ENCODE data around the gene RHBDF1.

RHBDF1 gene

DNA sequence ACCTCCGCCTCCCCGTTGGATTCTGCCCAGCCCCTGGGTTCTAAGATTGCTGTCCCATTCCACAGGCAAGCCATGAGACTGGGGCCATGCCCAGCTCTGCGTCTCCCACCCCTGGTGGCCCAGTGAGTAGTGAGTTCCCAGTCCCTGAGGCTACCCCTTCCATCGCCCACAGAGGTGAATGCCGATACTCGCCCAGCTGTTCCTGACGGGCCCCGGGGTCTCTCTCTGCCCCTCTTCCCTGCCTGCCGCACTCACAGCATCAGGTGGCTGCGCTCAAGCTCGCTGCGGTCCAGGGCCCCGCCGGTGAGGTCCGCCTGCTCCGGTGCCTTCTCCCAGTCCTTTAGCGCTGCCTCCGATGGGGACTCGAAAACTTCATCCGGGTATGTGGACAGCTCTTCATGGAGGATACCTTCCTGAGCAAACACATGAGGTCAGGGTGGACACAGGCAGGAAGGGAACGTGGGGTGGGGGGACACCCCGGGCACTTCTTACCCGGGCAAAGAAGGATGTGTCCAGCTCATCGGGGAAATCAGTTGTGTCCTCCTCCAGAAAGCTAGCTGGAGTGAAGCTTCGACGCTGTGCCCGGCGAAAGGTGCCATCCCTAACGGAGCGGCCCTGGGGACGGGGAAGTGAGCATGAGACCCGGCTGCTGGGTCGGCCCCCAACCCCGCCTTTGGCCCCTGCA lies 10.0 kb downstream of the RHBDF1 start:
- TF ChIP-seq CEBPB (IDR thresholded peaks at IDR 0.05) (no peak), ZBTB7A (IDR thresholded peaks at IDR 0.05; ENCODE audit: low read depth) (no peak), YY1 (IDR thresholded peaks at IDR 0.05; ENCODE audit: low read depth) (no peak), EP300 (IDR thresholded peaks at IDR 0.05; ENCODE audit: borderline replicate concordance) (no peak), NFIC (IDR thresholded peaks at IDR 0.05) (no peak), TAF1 (IDR thresholded peaks at IDR 0.05; ENCODE audit: low read depth) (no peak), FOXM1 (IDR thresholded peaks at IDR 0.05; ENCODE audit: borderline replicate concordance, low read depth) (no peak), RAD21 (IDR thresholded peaks at IDR 0.05; ENCODE audit: low read depth) (no peak)
- TF ChIP-seq, protein P1, sequence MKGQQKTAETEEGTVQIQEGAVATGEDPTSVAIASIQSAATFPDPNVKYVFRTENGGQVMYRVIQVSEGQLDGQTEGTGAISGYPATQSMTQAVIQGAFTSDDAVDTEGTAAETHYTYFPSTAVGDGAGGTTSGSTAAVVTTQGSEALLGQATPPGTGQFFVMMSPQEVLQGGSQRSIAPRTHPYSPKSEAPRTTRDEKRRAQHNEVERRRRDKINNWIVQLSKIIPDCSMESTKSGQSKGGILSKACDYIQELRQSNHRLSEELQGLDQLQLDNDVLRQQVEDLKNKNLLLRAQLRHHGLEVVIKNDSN (IDR thresholded peaks at IDR 0.05) = no peak
- TF ChIP-seq, protein P2, sequence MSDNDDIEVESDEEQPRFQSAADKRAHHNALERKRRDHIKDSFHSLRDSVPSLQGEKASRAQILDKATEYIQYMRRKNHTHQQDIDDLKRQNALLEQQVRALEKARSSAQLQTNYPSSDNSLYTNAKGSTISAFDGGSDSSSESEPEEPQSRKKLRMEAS (IDR thresholded peaks at IDR 0.05) = no peak
- TF ChIP-seq, protein P3, sequence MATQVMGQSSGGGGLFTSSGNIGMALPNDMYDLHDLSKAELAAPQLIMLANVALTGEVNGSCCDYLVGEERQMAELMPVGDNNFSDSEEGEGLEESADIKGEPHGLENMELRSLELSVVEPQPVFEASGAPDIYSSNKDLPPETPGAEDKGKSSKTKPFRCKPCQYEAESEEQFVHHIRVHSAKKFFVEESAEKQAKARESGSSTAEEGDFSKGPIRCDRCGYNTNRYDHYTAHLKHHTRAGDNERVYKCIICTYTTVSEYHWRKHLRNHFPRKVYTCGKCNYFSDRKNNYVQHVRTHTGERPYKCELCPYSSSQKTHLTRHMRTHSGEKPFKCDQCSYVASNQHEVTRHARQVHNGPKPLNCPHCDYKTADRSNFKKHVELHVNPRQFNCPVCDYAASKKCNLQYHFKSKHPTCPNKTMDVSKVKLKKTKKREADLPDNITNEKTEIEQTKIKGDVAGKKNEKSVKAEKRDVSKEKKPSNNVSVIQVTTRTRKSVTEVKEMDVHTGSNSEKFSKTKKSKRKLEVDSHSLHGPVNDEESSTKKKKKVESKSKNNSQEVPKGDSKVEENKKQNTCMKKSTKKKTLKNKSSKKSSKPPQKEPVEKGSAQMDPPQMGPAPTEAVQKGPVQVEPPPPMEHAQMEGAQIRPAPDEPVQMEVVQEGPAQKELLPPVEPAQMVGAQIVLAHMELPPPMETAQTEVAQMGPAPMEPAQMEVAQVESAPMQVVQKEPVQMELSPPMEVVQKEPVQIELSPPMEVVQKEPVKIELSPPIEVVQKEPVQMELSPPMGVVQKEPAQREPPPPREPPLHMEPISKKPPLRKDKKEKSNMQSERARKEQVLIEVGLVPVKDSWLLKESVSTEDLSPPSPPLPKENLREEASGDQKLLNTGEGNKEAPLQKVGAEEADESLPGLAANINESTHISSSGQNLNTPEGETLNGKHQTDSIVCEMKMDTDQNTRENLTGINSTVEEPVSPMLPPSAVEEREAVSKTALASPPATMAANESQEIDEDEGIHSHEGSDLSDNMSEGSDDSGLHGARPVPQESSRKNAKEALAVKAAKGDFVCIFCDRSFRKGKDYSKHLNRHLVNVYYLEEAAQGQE (IDR thresholded peaks at IDR 0.05; ENCODE audit: low read depth) = no peak

DNA sequence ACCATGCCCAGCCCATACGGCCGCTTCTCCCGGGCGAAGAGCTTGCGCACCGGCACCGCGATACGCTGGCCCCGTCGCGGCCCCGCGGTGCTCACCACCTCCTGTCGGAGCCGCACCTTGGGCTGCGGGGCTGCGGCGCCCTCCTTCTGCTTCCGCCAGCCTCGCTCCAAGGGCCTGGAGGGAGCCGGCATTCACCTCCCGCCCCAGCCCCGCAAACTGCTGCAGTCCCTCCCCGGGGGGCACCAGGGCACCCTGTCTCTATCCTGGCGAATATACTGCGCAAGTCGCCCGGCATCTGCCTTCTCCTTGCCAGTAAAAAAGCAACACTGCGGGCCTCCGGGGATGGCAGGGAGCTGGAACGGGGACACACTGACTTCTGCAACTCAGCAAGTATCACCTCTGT lies 10.6 kb downstream of the RHBDF1 start:
- TF ChIP-seq TEAD4 (IDR thresholded peaks at IDR 0.05) (no peak), TAF1 (IDR thresholded peaks at IDR 0.05; ENCODE audit: low read depth) (no peak), TCF12 (IDR thresholded peaks at IDR 0.05; ENCODE audit: low read depth) (no peak), ZBTB7A (IDR thresholded peaks at IDR 0.05; ENCODE audit: low read depth) (no peak), FOXM1 (IDR thresholded peaks at IDR 0.05; ENCODE audit: borderline replicate concordance, low read depth) (no peak), YY1 (IDR thresholded peaks at IDR 0.05; ENCODE audit: low read depth) (no peak), EGR1 (IDR thresholded peaks at IDR 0.05) (no peak), NFIC (IDR thresholded peaks at IDR 0.05) (no peak), CEBPB (IDR thresholded peaks at IDR 0.05) (no peak), EP300 (IDR thresholded peaks at IDR 0.05; ENCODE audit: borderline replicate concordance) (no peak), CREB1 (IDR thresholded peaks at IDR 0.05; ENCODE audit: low read depth) (no peak), RAD21 (IDR thresholded peaks at IDR 0.05; ENCODE audit: low read depth) (no peak)
- TF ChIP-seq, protein P2 (IDR thresholded peaks at IDR 0.05) = no peak
- TF ChIP-seq, protein P1 (IDR thresholded peaks at IDR 0.05) = no peak
- TF ChIP-seq, protein P3 (IDR thresholded peaks at IDR 0.05; ENCODE audit: low read depth) = no peak

DNA sequence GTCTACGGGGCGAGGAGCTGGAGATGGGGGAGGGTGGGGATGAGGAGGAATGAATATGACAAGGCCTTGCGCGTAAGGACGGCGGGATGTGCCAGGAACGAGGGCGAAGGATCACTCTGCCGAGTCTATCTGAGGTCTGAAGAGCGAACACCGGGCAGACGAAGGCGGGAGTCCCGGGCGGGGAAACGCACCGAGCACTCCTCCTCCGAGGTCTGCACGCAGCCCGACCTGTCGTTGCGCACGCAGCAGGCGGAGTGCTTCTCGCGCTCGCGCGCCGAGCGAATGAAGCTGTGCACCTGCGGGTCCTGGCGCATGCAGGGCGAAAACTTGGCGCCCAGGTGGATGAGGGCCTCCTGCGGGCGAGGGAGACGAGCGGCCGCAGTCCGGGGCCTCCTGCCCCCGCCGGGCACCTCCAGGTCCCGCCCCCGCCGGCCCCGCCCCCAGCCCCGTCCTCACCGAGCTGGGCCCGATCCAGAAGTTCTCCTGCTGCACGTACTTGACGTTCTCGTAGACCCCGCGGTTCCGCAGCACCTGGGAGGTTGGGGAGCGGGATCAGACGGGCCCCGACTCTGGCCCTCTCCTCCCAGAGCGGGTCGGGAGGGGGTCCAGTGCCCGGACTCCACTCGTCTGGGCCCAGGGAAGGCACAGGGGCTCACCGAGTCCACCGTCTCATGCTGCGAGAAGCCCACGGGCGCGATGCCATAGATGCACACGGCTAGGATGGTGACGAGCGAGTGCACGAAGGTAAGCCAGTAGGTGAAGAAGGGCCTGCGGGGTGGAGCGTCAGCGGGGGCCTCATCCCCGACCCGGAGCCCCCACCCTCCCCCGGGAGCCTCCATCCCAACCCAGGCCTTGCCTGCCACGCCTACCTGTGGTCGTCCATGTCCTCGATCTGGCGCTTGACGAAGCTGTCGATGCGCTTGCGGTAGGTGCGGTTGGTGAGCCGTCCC lies 11.2 kb downstream of the RHBDF1 start:
- no peak for TF ChIP-seq TEAD4 (IDR thresholded peaks at IDR 0.05)
- TF ChIP-seq, protein P1 (IDR thresholded peaks at IDR 0.05) = no peak
- no peak for TF ChIP-seq NFIC (IDR thresholded peaks at IDR 0.05)
- TF ChIP-seq FOXM1 (IDR thresholded peaks at IDR 0.05; ENCODE audit: borderline replicate concordance, low read depth) = no peak

DNA sequence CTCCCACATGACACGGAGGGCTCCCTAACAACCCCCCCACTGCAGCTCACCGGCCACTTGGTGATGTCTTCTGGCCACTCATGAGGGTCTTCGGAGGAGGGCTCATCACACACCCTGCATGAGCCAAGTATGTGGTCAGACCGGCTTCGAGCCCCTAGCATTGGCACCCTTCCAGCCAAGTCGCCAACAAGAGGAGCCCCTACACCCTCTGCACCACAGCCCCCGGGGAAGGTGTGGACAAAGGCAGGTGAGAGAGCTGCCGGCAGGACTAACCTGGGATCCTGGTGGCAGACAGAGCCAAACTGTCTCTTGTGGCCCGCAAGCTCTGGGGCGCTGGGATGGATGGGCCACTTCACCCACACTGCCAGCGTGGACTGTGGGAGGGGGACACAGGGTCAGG lies 12.3 kb downstream of the RHBDF1 start:
- TF ChIP-seq ZBTB7A (IDR thresholded peaks at IDR 0.05; ENCODE audit: low read depth) = no peak

DNA sequence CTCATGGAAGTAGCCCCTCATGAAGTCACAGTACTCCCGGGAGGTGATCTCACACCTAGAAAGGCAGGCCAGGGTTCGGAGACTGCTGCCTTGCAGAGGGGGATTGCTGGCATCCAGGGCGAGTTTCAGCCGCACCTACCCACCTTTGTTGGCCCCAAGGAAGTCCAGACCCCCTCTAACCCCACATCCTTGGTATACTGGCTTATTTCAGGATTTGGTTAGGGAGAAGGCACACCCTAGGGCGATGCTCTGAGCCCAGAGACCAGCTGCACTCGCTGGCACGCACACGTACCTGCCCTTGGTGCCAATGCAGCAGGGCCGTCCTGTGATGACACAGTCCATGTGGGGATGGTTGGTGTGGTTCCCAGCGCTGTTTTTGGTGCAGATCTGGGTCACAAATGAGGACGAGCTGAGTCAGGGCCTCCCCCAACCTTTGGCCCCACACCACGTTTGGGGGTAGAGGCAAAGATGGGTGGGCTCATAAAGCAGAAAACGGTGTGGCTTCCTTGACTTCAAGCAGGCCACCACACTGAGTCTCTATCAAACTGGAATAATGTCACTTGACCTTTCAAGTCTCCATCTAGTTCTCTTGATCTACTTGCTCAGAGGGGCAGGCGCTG lies 12.9 kb downstream of the RHBDF1 start:
- no peak for TF ChIP-seq ZBTB7A (IDR thresholded peaks at IDR 0.05; ENCODE audit: low read depth)
- TF ChIP-seq TEAD4 (IDR thresholded peaks at IDR 0.05) = no peak
- TF ChIP-seq RAD21 (IDR thresholded peaks at IDR 0.05; ENCODE audit: low read depth) = no peak
- no peak for TF ChIP-seq CEBPB (IDR thresholded peaks at IDR 0.05)
- no peak for TF ChIP-seq TAF1 (IDR thresholded peaks at IDR 0.05; ENCODE audit: low read depth)
- no peak for TF ChIP-seq CREB1 (IDR thresholded peaks at IDR 0.05; ENCODE audit: low read depth)
- no peak for TF ChIP-seq TCF12 (IDR thresholded peaks at IDR 0.05; ENCODE audit: low read depth)
- TF ChIP-seq, protein P3 (IDR thresholded peaks at IDR 0.05; ENCODE audit: low read depth) = no peak
- TF ChIP-seq EP300 (IDR thresholded peaks at IDR 0.05; ENCODE audit: borderline replicate concordance) = no peak
- TF ChIP-seq YY1 (IDR thresholded peaks at IDR 0.05; ENCODE audit: low read depth) = no peak
- TF ChIP-seq, protein P1 (IDR thresholded peaks at IDR 0.05) = no peak
- no peak for TF ChIP-seq EGR1 (IDR thresholded peaks at IDR 0.05)
- TF ChIP-seq, protein P2 (IDR thresholded peaks at IDR 0.05) = no peak
- no peak for TF ChIP-seq NFIC (IDR thresholded peaks at IDR 0.05)
- TF ChIP-seq FOXM1 (IDR thresholded peaks at IDR 0.05; ENCODE audit: borderline replicate concordance, low read depth) = no peak
